ENCODE data around the gene INTS6L.
"Not testable (repeated sequence)": the region's sequence is repeated elsewhere in the genome, so short reads cannot be mapped to it uniquely, and the experiment has no call there.

Gene INTS6L

GRCh38 chrX:135605906-135606305 lies 85.4 kb downstream of the INTS6L start:
- DNase-seq: no peak

- not testable (repeated sequence) for DNase-seq
These were observed 104.1 kb downstream of the INTS6L start for GRCh38 chrX:135624408-135625204.

- DNase-seq: no peak
These were observed 105.5 kb downstream of the INTS6L start for GRCh38 chrX:135625995-135626394.

DNA sequence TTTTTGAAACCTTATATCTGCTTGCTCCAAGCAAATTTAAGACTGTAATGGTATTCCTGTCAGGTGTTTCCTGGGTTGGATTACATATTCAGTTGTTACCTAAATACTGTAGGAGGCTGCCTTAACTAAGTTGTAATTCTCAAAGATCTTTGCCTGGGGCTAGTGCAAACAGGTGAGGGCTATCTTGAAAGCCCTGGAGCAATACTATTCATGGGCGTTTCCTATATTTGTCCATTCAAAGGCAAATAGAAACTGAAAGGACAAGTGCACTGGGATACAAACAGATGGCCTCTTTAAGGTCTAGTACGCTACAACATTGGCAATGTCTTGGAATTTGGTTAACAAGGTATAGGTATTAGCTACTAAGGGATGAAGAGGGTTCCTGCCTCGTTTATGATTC lies 108.9 kb downstream of the INTS6L start:
- DNase-seq: no peak
